GM21786 (cell line): Measurements from ENCODE around the gene CCDC148.

Source experiments
- ATAC-seq: cut with Tn5 transposase; IDR thresholded peaks from one replicate; pipeline ENCODE4 v1.9.1; 2021; ENCODE audit not compliant: unreplicated experiment

Gene CCDC148

GRCh38 chr2:158305501-158305900, 151.1 kb downstream of the CCDC148 start:
- no peak for ATAC-seq

- no peak for ATAC-seq
Measured at GRCh38 chr2:158300394-158300793, 156.2 kb downstream of the CCDC148 start.

GRCh38 chr2:158297606-158298005, 158.9 kb downstream of the CCDC148 start:
- no peak for ATAC-seq

DNA sequence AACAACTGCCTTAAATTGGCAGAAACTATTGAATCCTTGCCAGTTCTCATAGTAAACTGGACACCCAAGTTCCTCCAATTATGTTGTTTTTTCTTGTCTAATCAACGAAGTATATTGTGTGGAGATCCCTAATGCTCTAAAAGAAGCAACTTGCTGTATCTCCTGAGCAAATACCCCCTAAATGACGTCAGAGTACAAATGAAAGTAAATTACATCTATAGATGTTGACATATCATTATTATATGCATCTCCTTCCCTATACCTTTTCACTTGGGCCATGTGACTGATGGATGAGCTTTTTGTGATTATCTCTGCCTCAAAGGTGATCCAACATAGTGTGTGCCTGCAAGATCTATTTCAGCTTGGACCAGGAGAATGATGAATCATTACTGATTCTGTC, 159.4 kb downstream of the CCDC148 start:
- ATAC-seq: no peak

DNA sequence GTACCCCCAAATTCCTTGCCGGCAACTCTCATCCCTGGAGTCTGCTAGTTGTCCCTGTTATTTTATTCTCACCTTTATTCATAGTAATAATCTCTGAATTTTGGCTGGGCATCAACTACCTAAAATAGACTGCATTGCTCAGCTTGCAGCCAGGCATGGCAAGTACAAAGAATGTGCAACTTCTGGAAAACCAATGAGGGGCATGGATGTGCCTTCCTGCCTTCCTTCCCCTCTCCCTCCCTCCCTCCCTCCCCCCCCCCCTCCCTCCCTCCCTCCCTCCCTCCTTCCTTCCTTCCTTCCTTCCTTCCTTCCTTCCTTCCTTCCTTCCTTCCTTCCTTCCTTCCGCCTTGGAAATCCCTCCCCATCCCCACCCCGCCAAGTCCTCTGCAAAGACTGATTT, 162.8 kb downstream of the CCDC148 start:
- no peak for ATAC-seq

DNA sequence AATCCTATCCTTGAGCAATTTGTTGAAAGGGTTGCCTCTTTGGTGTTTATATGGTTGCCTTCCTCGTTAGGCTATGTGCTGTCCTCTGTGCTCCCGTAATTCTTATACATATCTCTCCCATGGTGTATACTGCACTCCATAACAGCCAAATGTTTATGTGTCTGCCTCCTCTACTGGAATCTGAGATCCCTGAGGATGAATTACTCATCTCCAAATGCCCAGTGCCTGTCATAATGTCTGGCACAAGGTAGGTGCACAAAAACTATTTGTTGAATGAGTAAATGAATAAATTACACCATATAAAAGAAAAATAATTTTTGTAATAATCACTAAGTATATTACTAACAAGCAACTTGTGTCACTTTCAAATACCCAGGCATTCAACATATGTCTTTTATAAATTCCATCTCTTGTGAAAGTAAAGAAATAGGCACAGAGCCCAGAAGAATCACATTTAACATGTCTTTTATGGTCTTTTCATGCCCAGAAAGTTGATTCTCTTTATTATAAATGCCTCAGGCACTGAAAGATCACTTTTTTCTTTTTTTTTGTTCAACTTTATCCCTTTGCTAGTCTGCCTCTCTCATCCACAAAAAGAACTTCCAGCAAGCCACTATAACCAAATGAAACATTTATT, 164.9 kb downstream of the CCDC148 start:
- ATAC-seq: no peak

- no peak for ATAC-seq
Measured at GRCh38 chr2:158290225-158290624, 166.3 kb downstream of the CCDC148 start.

- no peak for ATAC-seq
Measured at GRCh38 chr2:158276619-158277471, 179.7 kb downstream of the CCDC148 start.

DNA sequence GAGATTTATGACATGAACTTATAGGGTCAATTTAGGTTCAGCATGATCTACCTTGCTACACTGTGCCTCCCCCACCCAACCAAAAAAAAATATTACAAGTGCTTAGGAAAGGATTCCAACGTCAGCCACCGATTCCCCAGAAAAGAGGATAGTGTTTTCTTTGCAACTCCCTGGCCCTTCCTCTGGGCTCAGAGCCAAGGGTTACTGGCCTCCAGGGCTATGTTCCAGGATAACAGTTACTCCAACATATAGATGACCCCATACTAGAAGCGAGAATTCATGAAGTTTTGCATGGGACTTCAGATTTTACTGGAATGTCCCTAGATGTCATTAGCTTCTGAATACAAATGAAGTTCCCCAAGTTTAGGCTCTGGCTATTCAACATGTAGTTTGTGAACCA, 182.8 kb downstream of the CCDC148 start:
- no peak for ATAC-seq

- no peak for ATAC-seq
Measured at GRCh38 chr2:158270536-158270935, 186.0 kb downstream of the CCDC148 start.

DNA sequence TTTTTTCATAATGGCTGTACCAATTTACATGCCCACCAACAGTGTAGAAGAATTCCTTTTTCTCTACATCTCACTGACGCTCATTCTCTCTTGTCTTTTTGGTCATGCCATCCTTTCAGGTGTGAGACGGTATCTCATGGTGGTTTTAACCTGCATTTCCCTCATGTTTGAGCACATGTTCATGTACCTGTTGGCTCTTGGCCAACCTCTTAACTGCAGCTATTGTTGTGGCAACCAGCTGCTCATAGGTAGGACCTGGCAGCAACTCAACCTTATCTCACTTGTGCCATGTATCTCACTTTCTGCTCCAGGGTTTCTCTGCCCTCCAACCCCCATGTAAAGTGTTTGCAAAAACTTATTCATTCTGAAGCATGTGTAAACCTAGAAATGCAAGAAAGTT, 187.4 kb downstream of the CCDC148 start:
- ATAC-seq: no peak

DNA sequence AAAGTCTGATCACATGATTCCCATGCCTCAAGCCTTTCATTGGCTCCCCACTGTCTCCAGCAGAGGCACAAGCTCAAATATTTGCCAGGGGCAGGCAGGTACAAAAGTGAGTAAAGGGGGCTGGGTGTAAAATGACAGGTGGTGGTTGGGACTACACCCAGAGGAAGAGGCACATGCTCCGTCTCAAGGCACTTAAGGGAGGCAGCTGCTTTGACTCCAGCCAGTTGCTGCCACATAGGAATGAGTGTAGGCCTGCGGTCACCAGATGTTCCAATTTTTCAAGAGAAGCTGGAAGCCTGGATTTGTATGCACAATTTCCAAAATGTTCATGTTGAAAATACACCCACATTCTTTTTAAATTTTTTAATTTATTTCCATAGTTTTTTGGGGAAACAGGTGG, 190.4 kb downstream of the CCDC148 start:
- ATAC-seq: no peak

GRCh38 chr2:158255257-158255656, 201.3 kb downstream of the CCDC148 start:
- no peak for ATAC-seq

- no peak for ATAC-seq
Measured at GRCh38 chr2:158253170-158253569, 203.4 kb downstream of the CCDC148 start.

- no peak for ATAC-seq
Measured at GRCh38 chr2:158251356-158251755, 205.2 kb downstream of the CCDC148 start.

DNA sequence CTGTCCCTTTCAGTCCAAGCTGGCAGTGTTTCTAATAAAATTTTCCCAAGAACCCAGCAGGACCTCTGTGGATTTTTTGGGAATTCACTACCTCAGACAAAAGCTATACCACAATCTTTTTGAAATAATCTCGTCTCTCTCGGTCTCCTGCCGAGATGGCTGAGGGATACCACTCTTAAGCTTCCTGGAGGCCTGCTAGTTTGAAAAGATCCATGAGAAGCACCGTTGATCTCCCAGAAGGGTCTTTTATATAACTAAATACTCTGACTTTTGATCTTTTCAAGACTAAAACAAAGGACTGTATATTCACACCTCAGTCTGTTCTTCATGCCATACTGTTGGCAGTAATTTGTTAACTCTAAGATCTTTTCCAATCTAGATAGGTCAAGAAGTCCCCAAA, 213.2 kb downstream of the CCDC148 start:
- no peak for ATAC-seq

DNA sequence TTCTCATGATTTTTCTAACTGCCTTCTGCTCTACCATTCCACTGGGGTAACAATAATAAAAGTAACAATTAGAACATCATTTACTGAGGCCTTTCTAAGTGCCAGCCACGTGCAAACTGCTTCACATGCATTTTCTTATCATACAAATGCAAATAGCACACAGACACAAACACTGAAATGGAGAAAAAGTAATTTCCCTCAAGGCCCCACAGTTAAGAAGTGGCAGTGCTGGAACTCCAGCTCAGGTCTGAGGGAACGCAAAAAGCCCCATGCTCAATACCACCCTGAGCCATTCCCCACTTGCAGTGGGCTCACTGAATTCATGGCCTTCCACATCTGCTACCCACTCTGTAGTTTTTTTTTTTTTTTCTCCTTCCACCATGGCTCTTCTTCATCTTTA, 214.3 kb downstream of the CCDC148 start:
- ATAC-seq: no peak

DNA sequence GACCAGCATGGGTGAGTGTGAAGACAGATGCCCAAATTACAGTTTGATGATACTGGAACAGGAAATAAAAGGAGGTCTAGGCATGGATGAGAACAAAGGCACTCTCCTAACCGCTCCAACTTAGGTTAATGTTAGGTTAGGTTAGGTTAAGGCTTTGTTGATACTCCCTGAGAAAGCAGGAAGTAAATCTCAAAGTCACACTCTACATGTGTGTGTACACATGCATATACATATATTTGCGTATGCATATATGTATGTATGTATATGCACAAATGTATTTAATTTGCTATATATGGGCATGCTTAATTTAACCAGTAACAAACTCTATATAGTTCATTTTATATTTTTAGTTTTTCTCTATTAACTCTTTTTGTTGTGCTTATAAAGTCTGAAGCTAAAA, 215.6 kb downstream of the CCDC148 start:
- no peak for ATAC-seq

DNA sequence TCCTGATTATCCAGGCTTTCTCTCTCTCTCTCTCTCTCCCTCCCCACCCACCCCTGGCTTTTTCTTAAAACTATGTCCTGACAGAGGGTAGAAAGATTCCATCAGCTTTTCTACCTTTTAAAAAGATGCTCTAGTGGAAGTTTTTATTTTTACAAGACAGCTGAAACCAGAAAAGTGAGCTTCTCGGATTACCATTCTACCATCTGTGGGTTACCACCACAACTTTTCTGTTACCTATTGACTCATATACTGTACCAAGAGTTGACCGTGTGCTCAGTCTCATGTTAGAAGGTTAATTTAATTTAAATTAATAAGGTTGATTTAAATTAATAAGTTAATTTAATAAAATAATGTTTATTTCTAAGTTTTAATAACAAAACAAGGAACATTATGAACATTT, 217.3 kb downstream of the CCDC148 start:
- no peak for ATAC-seq

DNA sequence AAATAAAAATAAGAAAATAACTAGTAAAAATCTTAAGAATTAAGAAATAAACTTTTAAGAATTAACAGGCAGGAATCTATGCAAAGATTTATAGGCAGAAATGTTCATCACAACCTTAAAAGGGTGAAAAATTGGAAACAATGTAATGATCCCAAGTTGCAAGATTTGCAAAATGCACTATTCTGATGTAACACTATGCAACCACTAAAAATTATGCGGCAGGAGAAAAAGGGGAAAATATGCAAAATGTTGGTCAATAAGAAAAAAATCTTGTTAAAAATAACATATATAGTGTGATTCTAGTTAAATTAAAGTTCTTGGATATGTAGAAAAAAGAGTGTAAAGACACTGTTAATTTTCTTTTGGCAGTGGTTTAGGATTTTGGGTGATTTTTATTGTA, 222.1 kb downstream of the CCDC148 start:
- no peak for ATAC-seq

GRCh38 chr2:158232476-158232875, 224.1 kb downstream of the CCDC148 start:
- ATAC-seq: no peak

DNA sequence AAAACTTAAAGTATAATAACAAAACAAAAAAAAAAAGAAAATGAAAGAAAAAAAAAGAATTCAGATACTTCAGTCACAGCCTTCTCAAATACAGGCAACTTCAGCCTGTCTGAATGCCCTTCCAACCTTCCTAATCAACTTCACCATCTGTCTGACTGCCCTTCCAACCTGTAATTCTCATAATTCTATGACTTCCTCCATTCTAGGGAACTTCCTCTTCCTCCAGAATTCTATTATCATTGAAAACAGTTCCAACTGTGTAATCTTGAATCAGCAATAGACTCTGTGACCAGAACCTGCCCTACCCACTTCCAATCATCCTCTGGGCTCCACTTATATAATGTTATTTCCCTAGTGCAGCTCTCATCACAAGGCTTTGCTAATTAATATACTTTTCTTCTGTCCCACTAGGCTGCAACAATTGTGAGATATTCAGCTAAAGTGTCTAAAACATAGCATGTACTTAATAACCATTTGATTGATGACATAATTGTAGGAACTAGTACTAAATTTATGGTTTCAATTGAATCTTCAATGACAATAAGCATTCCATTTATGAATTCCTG, 227.5 kb downstream of the CCDC148 start:
- no peak for ATAC-seq
